GM21423 (cell line): Measurements from ENCODE around the gene RHAG.
"Not testable (repeated sequence)": the region's sequence is repeated elsewhere in the genome, so short reads cannot be mapped to it uniquely, and the experiment has no call there.

Source experiments
- ATAC-seq: cut with Tn5 transposase; IDR thresholded peaks from one replicate; pipeline ENCODE4 v1.9.1; 2021; ENCODE audit warnings: mild to moderate bottlenecking, moderate library complexity; ENCODE audit not compliant: unreplicated experiment

RHAG gene

GRCh38 chr6:49635978-49636712 is 494 bp downstream of the RHAG start:
- no peak for ATAC-seq

GRCh38 chr6:49635480-49635879 is 1.2 kb downstream of the RHAG start:
- ATAC-seq, result no peak

GRCh38 chr6:49634836-49635218 is 1.8 kb downstream of the RHAG start:
- ATAC-seq, result no peak

GRCh38 chr6:49634092-49634835 is 2.4 kb downstream of the RHAG start:
- ATAC-seq, result no peak

- no peak for ATAC-seq
These were observed 3.1 kb downstream of the RHAG start for GRCh38 chr6:49633541-49633940.

GRCh38 chr6:49632727-49633126 is 3.9 kb downstream of the RHAG start:
- ATAC-seq, result no peak

GRCh38 chr6:49629485-49630088 is 7.1 kb downstream of the RHAG start:
- not testable (repeated sequence) for ATAC-seq

- ATAC-seq, result no peak
These were observed 9.8 kb downstream of the RHAG start for GRCh38 chr6:49626811-49627210.

GRCh38 chr6:49618257-49618656 is 18.4 kb downstream of the RHAG start:
- ATAC-seq, result no peak

GRCh38 chr6:49614144-49614543 is 22.5 kb downstream of the RHAG start:
- not testable (repeated sequence) for ATAC-seq

GRCh38 chr6:49609285-49609684 is 27.4 kb downstream of the RHAG start:
- ATAC-seq, result no peak

GRCh38 chr6:49608275-49608674 is 28.4 kb downstream of the RHAG start:
- not testable (repeated sequence) for ATAC-seq

- no peak for ATAC-seq
These were observed 29.2 kb downstream of the RHAG start for GRCh38 chr6:49607391-49607982.

- peak; percentile 94 for ATAC-seq
These were observed 29.8 kb downstream of the RHAG start for GRCh38 chr6:49606721-49607390.

GRCh38 chr6:49604080-49604479 is 32.6 kb downstream of the RHAG start:
- not testable (repeated sequence) for ATAC-seq

GRCh38 chr6:49587262-49587661 is 49.4 kb downstream of the RHAG start:
- not testable (repeated sequence) for ATAC-seq

- ATAC-seq, result no peak
These were observed 54.1 kb downstream of the RHAG start for GRCh38 chr6:49582529-49582928.

GRCh38 chr6:49579649-49580048 is 57.0 kb downstream of the RHAG start:
- no peak for ATAC-seq

GRCh38 chr6:49576618-49577017 is 60.0 kb downstream of the RHAG start:
- ATAC-seq, result no peak

- ATAC-seq, result no peak
These were observed 66.1 kb downstream of the RHAG start for GRCh38 chr6:49570474-49571079.

GRCh38 chr6:49565855-49566254 is 70.8 kb downstream of the RHAG start:
- no peak for ATAC-seq
